ENCODE measurements around the gene RAD51B. TPM values are rescaled to one million over a fixed set of nuclear protein-coding genes. Genes with fewer than 3 reads are reported as not detected.

RAD51B gene
- total and polyA plus RNA-seq, 2 donors, result 6.2 to 92.9 TPM

DNA sequence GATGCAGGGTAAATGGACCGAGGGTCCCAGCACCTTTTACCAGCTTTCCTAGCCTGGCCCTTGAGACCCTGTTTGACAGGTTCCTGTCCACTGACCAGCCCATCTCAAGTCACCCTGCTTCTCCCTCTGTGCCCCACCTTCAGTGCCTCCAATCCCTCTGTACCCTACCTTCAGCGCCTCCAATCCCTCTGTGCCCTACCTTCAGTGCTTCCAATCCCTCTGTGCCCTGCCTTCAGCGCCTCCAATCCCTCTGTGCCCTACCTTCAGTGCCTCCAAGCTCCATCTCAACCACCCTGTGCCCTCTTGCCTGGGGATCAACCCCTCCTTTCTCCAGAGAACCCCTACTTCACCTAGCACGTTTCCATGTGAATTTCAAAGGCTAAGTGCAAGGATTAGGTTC lies 919.0 kb downstream of the RAD51B start:
- DNase-seq (ENCODE audit: extremely low spot score), result no peak
- 97% methylated on average over 4 of the region's 4 CpGs for WGBS
- Histone ChIP-seq H3K4me1 (ENCODE audit: insufficient read depth) (no peaks in the 10 kb centered on the region), H3K36me3 (ENCODE audit: insufficient read depth) (no peaks in the 10 kb centered on the region), H3K27ac (ENCODE audit: low read depth) (no peak overlapping the region), H3K4me3 (ENCODE audit: low read depth, low read length) (no peak overlapping the region)

DNA sequence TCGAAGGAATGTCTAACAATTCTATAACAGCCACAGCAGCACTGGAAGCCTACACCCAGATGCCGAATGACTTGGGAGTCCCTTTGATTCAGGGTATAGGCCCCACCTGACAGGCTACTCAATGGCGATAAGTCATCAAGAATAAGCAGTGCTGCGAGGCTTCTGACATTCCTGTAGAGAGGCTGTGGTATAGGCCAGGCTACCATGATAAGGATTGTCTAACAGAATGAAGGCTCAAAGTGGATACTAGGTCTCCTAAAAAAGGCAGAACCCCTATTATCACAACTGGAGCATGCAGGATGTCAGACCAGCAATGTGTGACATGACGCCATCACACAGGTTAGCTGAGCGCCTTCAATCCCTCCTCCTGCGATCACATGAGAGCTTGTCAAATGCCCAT lies 920.1 kb downstream of the RAD51B start:
- no peak for DNase-seq (ENCODE audit: extremely low spot score)
- WGBS, result 92% methylated on average over 7 of the region's 7 CpGs
- Histone ChIP-seq H3K4me3 (ENCODE audit: low read depth, low read length) (no peak overlapping the region), H3K27ac (ENCODE audit: low read depth) (no peak overlapping the region), H3K36me3 (ENCODE audit: insufficient read depth) (no peaks in the 10 kb centered on the region), H3K4me1 (ENCODE audit: insufficient read depth) (no peaks in the 10 kb centered on the region)

DNA sequence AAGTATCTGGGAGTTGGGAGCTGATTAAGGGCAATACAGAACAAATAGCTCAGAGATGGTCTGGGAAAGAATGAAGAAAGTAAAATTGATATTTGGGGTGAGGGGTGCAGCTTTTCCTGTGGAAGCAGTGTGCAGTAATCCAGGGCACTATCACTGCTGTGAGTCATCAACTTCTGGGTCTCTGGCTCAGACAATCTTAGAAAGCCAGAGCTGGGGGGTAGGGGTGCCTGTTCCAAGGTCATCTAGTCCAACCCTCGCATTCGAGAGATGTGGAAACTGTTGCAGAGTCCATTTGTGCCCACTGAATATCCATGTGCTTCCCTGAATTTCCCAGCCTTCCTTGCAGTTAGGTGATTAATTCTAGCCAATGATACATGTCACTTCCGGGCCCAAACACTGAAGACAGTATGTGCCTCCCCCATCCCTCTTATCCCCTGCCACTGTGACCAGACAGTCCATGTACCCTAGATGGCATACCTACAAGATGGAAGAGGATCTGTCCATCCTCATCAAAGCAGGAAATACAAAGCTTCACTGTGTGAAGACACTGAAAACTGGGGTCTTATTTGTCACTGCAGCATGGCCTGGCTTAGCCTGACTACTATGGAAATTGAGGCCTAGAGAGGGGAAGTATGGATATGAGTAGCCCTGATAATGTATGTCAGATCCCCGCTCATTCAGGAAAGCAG lies 921.4 kb downstream of the RAD51B start:
- WGBS, result 95% methylated on average over 4 of the region's 4 CpGs
- Histone ChIP-seq H3K27ac (ENCODE audit: low read depth) (no peak overlapping the region), H3K4me1 (ENCODE audit: insufficient read depth) (no peaks in the 10 kb centered on the region), H3K4me3 (ENCODE audit: low read depth, low read length) (no peak overlapping the region), H3K36me3 (ENCODE audit: insufficient read depth) (no peaks in the 10 kb centered on the region)
- DNase-seq (ENCODE audit: extremely low spot score), result no peak

GRCh38 chr14:68741477-68741791 lies 921.9 kb downstream of the RAD51B start:
- Histone ChIP-seq H3K27ac (ENCODE audit: low read depth) (no peak overlapping the region), H3K4me3 (ENCODE audit: low read depth, low read length) (no peak overlapping the region), H3K36me3 (ENCODE audit: insufficient read depth) (no peaks in the 10 kb centered on the region), H3K4me1 (ENCODE audit: insufficient read depth) (no peaks in the 10 kb centered on the region)
- no peak for DNase-seq (ENCODE audit: extremely low spot score)

- no peak for DNase-seq (ENCODE audit: extremely low spot score)
- no peaks in the 10 kb centered on the region for H3K36me3 ChIP-seq (ENCODE audit: insufficient read depth)
- WGBS, result 95% methylated on average over 6 of the region's 6 CpGs
- H3K4me1 ChIP-seq (ENCODE audit: insufficient read depth), result no peaks in the 10 kb centered on the region
- no peak overlapping the region for H3K27ac ChIP-seq (ENCODE audit: low read depth)
- no peak overlapping the region for H3K4me3 ChIP-seq (ENCODE audit: low read depth, low read length)
Observed at GRCh38 chr14:68741839-68742470, 922.4 kb downstream of the RAD51B start.

- no peak overlapping the region for H3K4me3 ChIP-seq (ENCODE audit: low read depth, low read length)
- no peak overlapping the region for H3K27ac ChIP-seq (ENCODE audit: low read depth)
- 96% methylated on average over 12 of the region's 12 CpGs for WGBS
- no peaks in the 10 kb centered on the region for H3K36me3 ChIP-seq (ENCODE audit: insufficient read depth)
- H3K4me1 ChIP-seq (ENCODE audit: insufficient read depth), result no peaks in the 10 kb centered on the region
- DNase-seq (ENCODE audit: extremely low spot score), result no peak
Observed at GRCh38 chr14:68744613-68745012, 925.0 kb downstream of the RAD51B start.

- DNase-seq (ENCODE audit: extremely low spot score), result no peak
- no peak overlapping the region for H3K4me3 ChIP-seq (ENCODE audit: low read depth, low read length)
- H3K27ac ChIP-seq (ENCODE audit: low read depth), result no peak overlapping the region
- no peaks in the 10 kb centered on the region for H3K4me1 ChIP-seq (ENCODE audit: insufficient read depth)
- H3K36me3 ChIP-seq (ENCODE audit: insufficient read depth), result no peaks in the 10 kb centered on the region
- 78% methylated on average over 5 of the region's 5 CpGs for WGBS
Observed at GRCh38 chr14:68747393-68747792, 927.8 kb downstream of the RAD51B start.

DNA sequence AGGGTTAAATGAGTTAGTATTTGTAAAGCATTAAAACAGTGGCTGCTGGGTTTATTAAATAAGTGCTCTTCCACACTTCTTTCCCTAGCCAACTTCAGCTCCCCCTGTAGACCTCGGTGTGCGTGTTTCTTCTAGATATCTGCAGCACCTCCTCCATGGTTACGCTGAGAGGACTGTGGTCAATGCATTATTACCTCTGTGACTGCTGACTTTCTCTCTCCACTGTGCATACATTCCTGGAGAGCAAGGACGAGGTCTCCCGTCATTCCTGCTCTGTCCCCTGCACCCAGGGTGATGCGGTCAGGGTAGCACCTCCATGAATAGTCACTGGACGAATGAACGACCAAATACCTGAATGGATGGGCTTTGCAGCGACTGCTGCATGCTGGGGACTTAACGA lies 928.7 kb downstream of the RAD51B start:
- H3K4me3 ChIP-seq (ENCODE audit: low read depth, low read length), result no peak overlapping the region

GRCh38 chr14:68748691-68749090 lies 929.1 kb downstream of the RAD51B start:
- no peak overlapping the region for H3K27ac ChIP-seq (ENCODE audit: low read depth)

More for the DNA sequence above, 928.7 kb downstream of the RAD51B start:
- Histone ChIP-seq H3K4me1 (ENCODE audit: insufficient read depth) (no peaks in the 10 kb centered on the region), H3K27ac (ENCODE audit: low read depth) (no peak overlapping the region), H3K36me3 (ENCODE audit: insufficient read depth) (no peaks in the 10 kb centered on the region)
- 96% methylated on average over 10 of the region's 10 CpGs for WGBS
- no peak for DNase-seq (ENCODE audit: extremely low spot score)

GRCh38 chr14:68749487-68750475 lies 930.2 kb downstream of the RAD51B start:
- 68% methylated on average over 11 of the region's 11 CpGs for WGBS
- DNase-seq (ENCODE audit: extremely low spot score), result no peak
- Histone ChIP-seq H3K4me3 (ENCODE audit: low read depth, low read length) (no peak overlapping the region), H3K36me3 (ENCODE audit: insufficient read depth) (no peaks in the 10 kb centered on the region), H3K27ac (ENCODE audit: low read depth) (no peak overlapping the region), H3K4me1 (ENCODE audit: insufficient read depth) (no peaks in the 10 kb centered on the region)

More at GRCh38 chr14:68748691-68749090, 929.1 kb downstream of the RAD51B start:
- no peaks in the 10 kb centered on the region for H3K4me1 ChIP-seq (ENCODE audit: insufficient read depth)
- H3K4me3 ChIP-seq (ENCODE audit: low read depth, low read length), result no peak overlapping the region
- no peaks in the 10 kb centered on the region for H3K36me3 ChIP-seq (ENCODE audit: insufficient read depth)
- 95% methylated on average over 5 of the region's 5 CpGs for whole genome bisulfite sequencing
- DNase-seq (ENCODE audit: extremely low spot score), result no peak

- Histone ChIP-seq H3K4me3 (ENCODE audit: low read depth, low read length) (no peak overlapping the region), H3K36me3 (ENCODE audit: insufficient read depth) (no peaks in the 10 kb centered on the region), H3K4me1 (ENCODE audit: insufficient read depth) (no peaks in the 10 kb centered on the region), H3K27ac (ENCODE audit: low read depth) (no peak overlapping the region)
- DNase-seq (ENCODE audit: extremely low spot score), result no peak
- 85% methylated on average over 6 of the region's 6 CpGs for WGBS
Observed at GRCh38 chr14:68752271-68753006, 932.9 kb downstream of the RAD51B start.

DNA sequence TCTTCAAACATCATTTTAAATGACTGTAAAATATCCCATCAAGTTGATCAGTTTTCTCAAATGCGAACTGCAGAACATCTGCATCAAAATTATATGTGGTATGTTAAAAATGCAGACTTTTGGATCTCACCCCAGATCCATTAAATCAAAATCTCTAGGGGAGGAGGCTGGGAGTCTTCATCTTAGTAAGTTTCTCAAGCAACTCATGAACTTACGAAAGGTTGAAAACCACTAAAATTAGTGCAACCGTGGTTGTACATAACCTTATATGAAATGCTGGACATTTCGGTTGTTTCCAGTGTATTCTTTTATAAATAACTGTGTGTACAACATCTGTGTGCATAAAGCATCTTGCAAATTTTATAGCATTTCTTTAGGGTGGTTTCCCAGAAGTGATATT lies 934.1 kb downstream of the RAD51B start:
- WGBS, result 53% methylated on average over 4 of the region's 4 CpGs

DNA sequence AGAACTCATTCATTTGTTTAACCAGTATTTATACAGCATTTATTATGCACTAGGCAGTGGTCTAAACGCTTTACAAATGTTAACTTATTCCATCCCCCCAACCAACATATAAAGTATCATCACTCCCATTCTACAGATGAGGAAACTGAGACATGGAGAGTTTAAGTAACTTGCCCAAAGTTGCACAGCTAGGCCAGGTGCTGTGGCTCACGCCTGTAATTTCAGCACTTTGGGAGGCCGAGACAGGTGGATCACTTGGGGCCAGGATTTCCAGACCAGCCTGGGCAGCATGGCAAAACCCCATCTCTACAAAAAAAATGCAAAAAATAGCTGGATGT lies 935.4 kb downstream of the RAD51B start:
- H3K4me3 ChIP-seq (ENCODE audit: low read depth, low read length), result no peak overlapping the region
- 98% methylated on average over 3 of the region's 3 CpGs for WGBS
- DNase-seq (ENCODE audit: extremely low spot score), result no peak
- no peaks in the 10 kb centered on the region for H3K36me3 ChIP-seq (ENCODE audit: insufficient read depth)
- H3K4me1 ChIP-seq (ENCODE audit: insufficient read depth), result no peaks in the 10 kb centered on the region
- H3K27ac ChIP-seq (ENCODE audit: low read depth), result no peak overlapping the region

More for the DNA sequence above, 934.1 kb downstream of the RAD51B start:
- DNase-seq (ENCODE audit: extremely low spot score), result no peak
- no peaks in the 10 kb centered on the region for H3K4me1 ChIP-seq (ENCODE audit: insufficient read depth)
- H3K36me3 ChIP-seq (ENCODE audit: insufficient read depth), result no peaks in the 10 kb centered on the region
- no peak overlapping the region for H3K27ac ChIP-seq (ENCODE audit: low read depth)
- H3K4me3 ChIP-seq (ENCODE audit: low read depth, low read length), result no peak overlapping the region

All from urinary bladder (tissue), 4 donors.